Adrenal gland (tissue), 12 donors: ENCODE measurements around the gene ISCA2. TPM values are rescaled to one million over a fixed set of nuclear protein-coding genes. Genes with fewer than 3 reads are reported as not detected.

Source experiments
- DNase-seq, 7 donors: peaks; one replicate each; pipeline ENCODE4 v3.0.0-alpha.2; 2019 to 2020
- H3K27ac ChIP-seq, 5 donors: fragments of 200-600 bp; sonication (generic) in 4 of 5; 1 replicate in 3 of 5; 2 replicates in 2 of 5; pipeline versions ENCODE4 v1.5.1 to v1.8.0; 2016 to 2020; ENCODE audit warnings: mild to moderate bottlenecking in 1 of 5
- H3K27me3 ChIP-seq: fragments of 200-600 bp; 2 replicates; pipeline ENCODE4 v1.8.0; 2021
- H3K36me3 ChIP-seq, 2 donors: fragments of 200-600 bp; replicated peaks in 1 of 2; 1 replicate in 1 of 2; 2 replicates in 1 of 2; pipeline versions ENCODE4 v1.5.1 to v1.8.0; 2018 to 2022
- H3K4me1 ChIP-seq, 2 donors: fragments of 200-600 bp; replicated peaks in 1 of 2; 1 replicate in 1 of 2; 2 replicates in 1 of 2; pipeline versions ENCODE4 v1.5.1 to v1.8.0; 2018 to 2021
- H3K4me3 ChIP-seq, 4 donors: fragments of 200-600 bp; sonication (generic) in 3 of 4; one replicate each; pipeline ENCODE4 v1.5.1; 2016 to 2018
- H3K9me3 ChIP-seq, 3 donors: fragments of 200-600 bp; sonication (generic) in 1 of 3; replicated peaks in 1 of 3; 1 replicate in 2 of 3; 2 replicates in 1 of 3; pipeline versions ENCODE4 v1.5.1 to v1.8.0; 2016 to 2021
- POLR2A ChIP-seq, 2 donors: fragments of 450-650 bp; IDR thresholded peaks; one replicate each; pipeline ENCODE4 v1.6.1; 2017; ENCODE audit warnings: antibody characterized with exemption in 2 of 2, mild to moderate bottlenecking in 2 of 2, moderate library complexity in 1 of 2
- WGBS, 4 donors: extraction: QIAGEN DNeasy Blood & Tissue Kit in 2 of 4; methylation state at CpG; one replicate each; pipeline versions ENCODE4 v1.1.5 to v1.1.7; 2013 to 2017; 5-methylcytosine and 5-hydroxymethylcytosine counted together
- intact Hi-C, 2 donors: fragments of 100-400 bp; cut with DNase I; formaldehyde crosslinking; loops; one replicate each; pipeline versions ENCODE4 v1.14.1 to v1.15.0; 2022 to 2023
- polyA plus RNA-seq, 3 donors: library from polyadenylated mRNA; stranded (reverse); fragments of 200-250 nt in 2 of 3; fragments of 350-450 nt in 1 of 3; fragmentation: Illumina TruSeq in 1 of 3; extraction: RNeasy Lipid Tissue Mini Kit (QIAGEN cat#74804) in 1 of 3; gene quantifications; one replicate each; pipeline ENCODE4 v1.2.3, GENCODE V29; 2013 to 2014
- total RNA-seq, 9 donors: library from RNA; depleted of rRNA in 4 of 9; stranded (reverse); fragments of >200 nt in 4 of 9; fragments of 120-200 nt in 1 of 9; fragmentation: NEBNext Ultra II Directional in 1 of 9; extraction: Animal tissue kit (Norgen Biotek cat#: 25700) in 1 of 9; gene quantifications; one replicate each; pipeline versions ENCODE4 v1.1.0 to v1.2.4, GENCODE V29; 2013 to 2023
- TF ChIP-seq, protein P1 (sequence below), 6 experiments: fragments of 450-650 bp in 4 of 6; fragments of 200-600 bp in 2 of 6; sonication (generic) in 1 of 6; IDR thresholded peaks; 1 replicate in 5 of 6; 2 replicates in 1 of 6; pipeline versions ENCODE4 v1.5.1 to v1.8.0; 2016 to 2021; ENCODE audit warnings: antibody characterized with exemption in 6 of 6, mild to moderate bottlenecking in 2 of 6, moderate library complexity in 1 of 6
- donor health status: healthy with polysubstance abuse.
- donor health status: Bipolar disorder and iron deficiency.
- donor health status: DM: yes; HTN: yes; CAD: no.
- donor health status: DM: no; HTN: no; CAD: no.
- donor health status: DM: no; HTN: no; CAD: no.
- donor health status: DM: yes; HTN: yes; CAD: no.

The ISCA2 gene
- total and polyA plus RNA-seq, 12 donors, result 13.2 to 63.6 (median 47.4) TPM

GRCh38 chr14:74456684-74457564 is 36.6 kb upstream of the ISCA2 start:
- intact Hi-C loops, result no loop called here

DNA sequence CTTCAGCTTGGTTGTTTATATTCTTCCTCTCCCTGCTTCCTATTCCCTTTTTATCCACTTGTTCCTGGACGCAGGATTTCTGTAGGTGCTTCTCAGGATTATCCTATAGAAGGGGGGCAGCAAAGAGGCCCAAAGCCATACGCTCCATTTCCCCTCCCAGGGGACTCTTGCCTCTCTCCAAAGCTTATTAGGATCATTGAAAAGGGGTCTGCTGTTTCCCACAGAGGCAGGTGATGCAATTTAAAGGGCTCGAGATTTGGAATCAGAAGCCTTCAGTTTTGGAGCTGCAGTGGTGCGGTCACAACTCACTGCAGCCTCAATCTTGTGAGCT is 36.0 kb upstream of the ISCA2 start:
- H3K4me1 ChIP-seq, result no peaks in the 10 kb centered on the region
- H3K4me3 ChIP-seq, result no peak overlapping the region
- no peaks in the 10 kb centered on the region for H3K36me3 ChIP-seq
- no peak for TF ChIP-seq POLR2A (IDR thresholded peaks at IDR 0.05)
- TF ChIP-seq, protein P1, sequence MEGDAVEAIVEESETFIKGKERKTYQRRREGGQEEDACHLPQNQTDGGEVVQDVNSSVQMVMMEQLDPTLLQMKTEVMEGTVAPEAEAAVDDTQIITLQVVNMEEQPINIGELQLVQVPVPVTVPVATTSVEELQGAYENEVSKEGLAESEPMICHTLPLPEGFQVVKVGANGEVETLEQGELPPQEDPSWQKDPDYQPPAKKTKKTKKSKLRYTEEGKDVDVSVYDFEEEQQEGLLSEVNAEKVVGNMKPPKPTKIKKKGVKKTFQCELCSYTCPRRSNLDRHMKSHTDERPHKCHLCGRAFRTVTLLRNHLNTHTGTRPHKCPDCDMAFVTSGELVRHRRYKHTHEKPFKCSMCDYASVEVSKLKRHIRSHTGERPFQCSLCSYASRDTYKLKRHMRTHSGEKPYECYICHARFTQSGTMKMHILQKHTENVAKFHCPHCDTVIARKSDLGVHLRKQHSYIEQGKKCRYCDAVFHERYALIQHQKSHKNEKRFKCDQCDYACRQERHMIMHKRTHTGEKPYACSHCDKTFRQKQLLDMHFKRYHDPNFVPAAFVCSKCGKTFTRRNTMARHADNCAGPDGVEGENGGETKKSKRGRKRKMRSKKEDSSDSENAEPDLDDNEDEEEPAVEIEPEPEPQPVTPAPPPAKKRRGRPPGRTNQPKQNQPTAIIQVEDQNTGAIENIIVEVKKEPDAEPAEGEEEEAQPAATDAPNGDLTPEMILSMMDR (IDR thresholded peaks at IDR 0.05), result no peak
- no peak for DNase-seq
- H3K9me3 ChIP-seq, result no peaks in the 10 kb centered on the region
- intact Hi-C loops, result no loop called here
- WGBS, 4 donors, result 80 to 94% (median 82%) methylated on average over 3 to 4 of the region's 4 CpGs
- H3K27ac ChIP-seq, result no peak overlapping the region
- no peaks in the 10 kb centered on the region for H3K27me3 ChIP-seq

More at GRCh38 chr14:74456684-74457564, 36.6 kb upstream of the ISCA2 start:
- Histone ChIP-seq H3K4me1 (no peaks in the 10 kb centered on the region), H3K4me3 (no peak overlapping the region), H3K27ac (no peak overlapping the region), H3K36me3 (no peaks in the 10 kb centered on the region), H3K9me3 (no peaks in the 10 kb centered on the region), H3K27me3 (no peaks in the 10 kb centered on the region)
- DNase-seq, result no peak
- 79 to 84% (median 82%) methylated on average over 11 to 17 of the region's 17 CpGs for WGBS, 4 donors
- TF ChIP-seq, protein P1 (IDR thresholded peaks at IDR 0.05), result no peak
- TF ChIP-seq POLR2A (IDR thresholded peaks at IDR 0.05), result no peak

- H3K27me3 ChIP-seq, result no peaks in the 10 kb centered on the region
- H3K9me3 ChIP-seq, result no peaks in the 10 kb centered on the region
- H3K36me3 ChIP-seq, result no peaks in the 10 kb centered on the region
- whole genome bisulfite sequencing, 4 donors, result 65 to 69% (median 67%) methylated on average over 9 to 10 of the region's 10 CpGs
- TF ChIP-seq POLR2A (IDR thresholded peaks at IDR 0.05), result no peak
- TF ChIP-seq, protein P1 (IDR thresholded peaks at IDR 0.05), result peak; percentile 59 to 67 (median 62)
- peak; percentile 38 to 68 (median 65) for DNase-seq
- no peaks in the 10 kb centered on the region for H3K4me1 ChIP-seq
- H3K27ac ChIP-seq, result no peak overlapping the region
- H3K4me3 ChIP-seq, result no peak overlapping the region
- intact Hi-C loops, result no loop called here
Measured at GRCh38 chr14:74459289-74459946, 34.1 kb upstream of the ISCA2 start.

DNA sequence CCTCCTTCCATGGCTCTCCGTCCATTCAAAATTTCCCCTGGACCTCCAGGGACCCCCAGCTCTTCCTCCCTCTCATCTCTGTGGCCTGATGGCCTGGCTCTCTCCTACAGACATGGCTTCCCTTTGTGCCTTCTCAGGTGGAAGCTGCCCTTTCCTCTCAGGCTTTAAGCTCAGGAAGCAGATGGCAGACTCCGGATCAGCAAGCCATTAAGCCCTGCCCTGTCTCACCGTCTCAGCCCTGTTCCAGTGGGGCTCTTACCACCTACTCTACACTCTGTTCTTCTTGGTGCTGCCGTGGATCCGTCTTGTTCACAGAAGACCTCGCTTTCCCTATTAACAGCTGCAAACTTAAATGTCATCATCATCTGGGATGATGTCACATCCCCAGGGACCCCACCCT is 33.6 kb upstream of the ISCA2 start:
- Histone ChIP-seq H3K4me3 (no peak overlapping the region), H3K36me3 (no peaks in the 10 kb centered on the region), H3K9me3 (no peaks in the 10 kb centered on the region), H3K27me3 (no peaks in the 10 kb centered on the region), H3K27ac (no peak overlapping the region), H3K4me1 (no peaks in the 10 kb centered on the region)
- no peak for TF ChIP-seq POLR2A (IDR thresholded peaks at IDR 0.05)
- TF ChIP-seq, protein P1 (IDR thresholded peaks at IDR 0.05), result no peak
- intact Hi-C loops, result no loop called here
- 73 to 92% (median 82%) methylated on average over 6 of the region's 6 CpGs for WGBS, 4 donors
- DNase-seq, result no peak
